Liver (tissue), 9 donors: ENCODE data around the gene PLXDC1. TPM values are rescaled to one million over a fixed set of nuclear protein-coding genes. Genes with fewer than 3 reads are reported as not detected.

Experiments
- DNase-seq: peaks from one replicate; pipeline ENCODE4 v3.0.0-alpha.2; 2017; ENCODE audit warnings: low spot score
- H3K27ac ChIP-seq, 2 donors: one replicate each; pipeline ENCODE4 v1.7.0; 2013; ENCODE audit warnings: inconsistent platforms in 2 of 2, low read length in 2 of 2, control low read depth in 1 of 2, low read depth in 1 of 2, mild to moderate bottlenecking in 1 of 2
- H3K27me3 ChIP-seq, 4 donors: one replicate each; pipeline versions ENCODE4 v1.6.1 to v1.7.0; 2013; ENCODE audit warnings: low read length in 3 of 4, inconsistent platforms in 1 of 4, mild to moderate bottlenecking in 1 of 4, moderate library complexity in 1 of 4; ENCODE audit not compliant: control insufficient read depth in 4 of 4, insufficient read depth in 4 of 4
- H3K36me3 ChIP-seq, 4 donors: one replicate each; pipeline versions ENCODE4 v1.6.1 to v1.7.0; 2013; ENCODE audit warnings: low read length in 3 of 4, mild to moderate bottlenecking in 3 of 4, low read depth in 1 of 4, moderate library complexity in 1 of 4; ENCODE audit not compliant: control insufficient read depth in 4 of 4, insufficient read depth in 3 of 4
- H3K4me1 ChIP-seq, 4 donors: one replicate each; pipeline versions ENCODE4 v1.6.1 to v1.7.0; 2013; ENCODE audit warnings: low read length in 3 of 4, mild to moderate bottlenecking in 3 of 4, moderate library complexity in 1 of 4; ENCODE audit not compliant: control insufficient read depth in 4 of 4, insufficient read depth in 4 of 4
- H3K4me3 ChIP-seq, 3 donors: one replicate each; pipeline versions ENCODE4 v1.6.1 to v1.7.0; 2013; ENCODE audit warnings: low read length in 3 of 3, control low read depth in 1 of 3, low read depth in 1 of 3, mild to moderate bottlenecking in 1 of 3
- H3K9ac ChIP-seq, 2 donors: one replicate each; pipeline ENCODE4 v1.7.0; 2013; ENCODE audit warnings: low read length in 2 of 2, mild to moderate bottlenecking in 2 of 2, moderate library complexity in 2 of 2, control low read depth in 1 of 2, low read depth in 1 of 2
- H3K9me3 ChIP-seq, 4 donors: one replicate each; pipeline versions ENCODE4 v1.6.1 to v1.7.0; 2013; ENCODE audit warnings: low read length in 3 of 4; ENCODE audit not compliant: control insufficient read depth in 4 of 4
- ATF3 ChIP-seq: IDR thresholded peaks from 2 replicates; pipeline ENCODE4 v1.6.1; 2016; ENCODE audit warnings: antibody characterized with exemption
- EGR1 ChIP-seq, 2 donors: IDR thresholded peaks; 2 replicates each; pipeline ENCODE4 v1.6.1; 2016 to 2018; ENCODE audit warnings: antibody characterized with exemption in 2 of 2, low read depth in 2 of 2
- FOXA1 ChIP-seq: IDR thresholded peaks from 2 replicates; pipeline ENCODE4 v1.6.1; 2016; ENCODE audit warnings: antibody characterized with exemption
- FOXA2 ChIP-seq: IDR thresholded peaks from 2 replicates; pipeline ENCODE4 v1.6.1; 2016; ENCODE audit warnings: antibody characterized with exemption
- GABPA ChIP-seq, 2 donors: IDR thresholded peaks in 1 of 2; conservative IDR thresholded peaks in 1 of 2; 2 replicates each; pipeline ENCODE4 v1.6.1; 2016; ENCODE audit warnings: antibody characterized with exemption in 2 of 2, mild to moderate bottlenecking in 1 of 2, moderate library complexity in 1 of 2
- HNF4A ChIP-seq, 2 donors: conservative IDR thresholded peaks; 2 replicates each; pipeline ENCODE4 v1.6.1; 2016; ENCODE audit warnings: antibody characterized with exemption in 2 of 2, mild to moderate bottlenecking in 2 of 2
- HNF4G ChIP-seq: IDR thresholded peaks from 2 replicates; pipeline ENCODE4 v1.6.1; 2016; ENCODE audit warnings: antibody characterized with exemption
- JUND ChIP-seq, 2 donors: IDR thresholded peaks; 2 replicates each; pipeline ENCODE4 v1.6.1; 2016; ENCODE audit warnings: antibody characterized with exemption in 2 of 2
- NR2F2 ChIP-seq: IDR thresholded peaks from 2 replicates; pipeline ENCODE4 v1.6.1; 2016; ENCODE audit warnings: antibody characterized with exemption
- RAD21 ChIP-seq, 2 donors: IDR thresholded peaks; 2 replicates each; pipeline ENCODE4 v1.6.1; 2016; ENCODE audit warnings: antibody characterized with exemption in 2 of 2, mild to moderate bottlenecking in 2 of 2
- RXRA ChIP-seq, 2 donors: IDR thresholded peaks; 2 replicates each; pipeline ENCODE4 v1.6.1; 2017 to 2018; ENCODE audit warnings: antibody characterized with exemption in 2 of 2, mild to moderate bottlenecking in 1 of 2
- SP1 ChIP-seq: IDR thresholded peaks from 2 replicates; pipeline ENCODE4 v1.6.1; 2018; ENCODE audit warnings: antibody characterized with exemption, mild to moderate bottlenecking
- YY1 ChIP-seq: IDR thresholded peaks from 2 replicates; pipeline ENCODE4 v1.6.1; 2016; ENCODE audit warnings: antibody characterized with exemption, mild to moderate bottlenecking
- WGBS: extraction: QIAGEN DNeasy Blood & Tissue Kit; methylation state at CpG from one replicate; pipeline ENCODE4 v1.1.7; 2013; 5-methylcytosine and 5-hydroxymethylcytosine counted together
- polyA plus RNA-seq, 2 donors: library from polyadenylated mRNA; stranded (reverse) in 1 of 2; unstranded in 1 of 2; fragments of 200-250 nt in 1 of 2; fragments of >200 nt in 1 of 2; fragmentation: Nextera tagmentation in 1 of 2; extraction: Ambion mirVana in 1 of 2; gene quantifications; one replicate each; pipeline versions ENCODE4 v1.2.1 to v1.2.3, GENCODE V29; 2013 to 2015
- total RNA-seq, 2 donors: library from RNA; depleted of rRNA; stranded (reverse); fragments of >200 nt; gene quantifications; one replicate each; pipeline ENCODE4 v1.2.3, GENCODE V29; 2014
- TF ChIP-seq, protein P1 (sequence below): IDR thresholded peaks from 2 replicates; pipeline ENCODE4 v1.6.1; 2016; ENCODE audit warnings: antibody characterized with exemption
- TF ChIP-seq, protein P2 (sequence below): IDR thresholded peaks from 2 replicates; pipeline ENCODE4 v1.6.1; 2016; ENCODE audit warnings: antibody characterized with exemption
- TF ChIP-seq, protein P3 (sequence below): fragments of 150-350 bp; IDR thresholded peaks from 2 replicates; pipeline ENCODE4 v1.5.1; 2017; ENCODE audit warnings: improper control_type of control experiment, low read depth, low read length; ENCODE audit not compliant: missing input control
- TF ChIP-seq, protein P4 (sequence below): IDR thresholded peaks from 2 replicates; pipeline ENCODE4 v1.6.1; 2016; ENCODE audit warnings: antibody characterized with exemption, mild to moderate bottlenecking
- donor health status: healthy.
- donor health status: healthy.
- donor health status: healthy.
- donor health status: healthy.
- donor health status: healthy.

Gene PLXDC1
- total and polyA plus RNA-seq, 4 donors, result 0.14 to 0.84 (median 0.30) TPM

GRCh38 chr17:39147221-39148185, 3.9 kb downstream of the PLXDC1 start:
- TF ChIP-seq, protein P1, sequence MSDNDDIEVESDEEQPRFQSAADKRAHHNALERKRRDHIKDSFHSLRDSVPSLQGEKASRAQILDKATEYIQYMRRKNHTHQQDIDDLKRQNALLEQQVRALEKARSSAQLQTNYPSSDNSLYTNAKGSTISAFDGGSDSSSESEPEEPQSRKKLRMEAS, result no peak
- TF ChIP-seq EGR1 (IDR thresholded peaks at IDR 0.05; ENCODE audit: low read depth in 2 of 2), result no peak
- TF ChIP-seq, protein P2, sequence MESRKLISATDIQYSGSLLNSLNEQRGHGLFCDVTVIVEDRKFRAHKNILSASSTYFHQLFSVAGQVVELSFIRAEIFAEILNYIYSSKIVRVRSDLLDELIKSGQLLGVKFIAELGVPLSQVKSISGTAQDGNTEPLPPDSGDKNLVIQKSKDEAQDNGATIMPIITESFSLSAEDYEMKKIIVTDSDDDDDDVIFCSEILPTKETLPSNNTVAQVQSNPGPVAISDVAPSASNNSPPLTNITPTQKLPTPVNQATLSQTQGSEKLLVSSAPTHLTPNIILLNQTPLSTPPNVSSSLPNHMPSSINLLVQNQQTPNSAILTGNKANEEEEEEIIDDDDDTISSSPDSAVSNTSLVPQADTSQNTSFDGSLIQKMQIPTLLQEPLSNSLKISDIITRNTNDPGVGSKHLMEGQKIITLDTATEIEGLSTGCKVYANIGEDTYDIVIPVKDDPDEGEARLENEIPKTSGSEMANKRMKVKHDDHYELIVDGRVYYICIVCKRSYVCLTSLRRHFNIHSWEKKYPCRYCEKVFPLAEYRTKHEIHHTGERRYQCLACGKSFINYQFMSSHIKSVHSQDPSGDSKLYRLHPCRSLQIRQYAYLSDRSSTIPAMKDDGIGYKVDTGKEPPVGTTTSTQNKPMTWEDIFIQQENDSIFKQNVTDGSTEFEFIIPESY, result no peak
- no peak for TF ChIP-seq HNF4A (conservative IDR thresholded peaks at IDR 0.05)
- no peak for TF ChIP-seq FOXA2
- TF ChIP-seq FOXA1, result no peak
- no peak for TF ChIP-seq RAD21 (IDR thresholded peaks at IDR 0.05)
- no peak for TF ChIP-seq RXRA (IDR thresholded peaks at IDR 0.05)
- no peak for TF ChIP-seq SP1
- no peak for TF ChIP-seq GABPA (IDR thresholded peaks at IDR 0.05 in 1 of 2, conservative IDR thresholded peaks at IDR 0.05 in 1 of 2)
- no peak for TF ChIP-seq NR2F2
- no peak for TF ChIP-seq ATF3
- TF ChIP-seq, protein P3, sequence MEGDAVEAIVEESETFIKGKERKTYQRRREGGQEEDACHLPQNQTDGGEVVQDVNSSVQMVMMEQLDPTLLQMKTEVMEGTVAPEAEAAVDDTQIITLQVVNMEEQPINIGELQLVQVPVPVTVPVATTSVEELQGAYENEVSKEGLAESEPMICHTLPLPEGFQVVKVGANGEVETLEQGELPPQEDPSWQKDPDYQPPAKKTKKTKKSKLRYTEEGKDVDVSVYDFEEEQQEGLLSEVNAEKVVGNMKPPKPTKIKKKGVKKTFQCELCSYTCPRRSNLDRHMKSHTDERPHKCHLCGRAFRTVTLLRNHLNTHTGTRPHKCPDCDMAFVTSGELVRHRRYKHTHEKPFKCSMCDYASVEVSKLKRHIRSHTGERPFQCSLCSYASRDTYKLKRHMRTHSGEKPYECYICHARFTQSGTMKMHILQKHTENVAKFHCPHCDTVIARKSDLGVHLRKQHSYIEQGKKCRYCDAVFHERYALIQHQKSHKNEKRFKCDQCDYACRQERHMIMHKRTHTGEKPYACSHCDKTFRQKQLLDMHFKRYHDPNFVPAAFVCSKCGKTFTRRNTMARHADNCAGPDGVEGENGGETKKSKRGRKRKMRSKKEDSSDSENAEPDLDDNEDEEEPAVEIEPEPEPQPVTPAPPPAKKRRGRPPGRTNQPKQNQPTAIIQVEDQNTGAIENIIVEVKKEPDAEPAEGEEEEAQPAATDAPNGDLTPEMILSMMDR, result no peak
- TF ChIP-seq HNF4G, result no peak
- no peak for TF ChIP-seq JUND (IDR thresholded peaks at IDR 0.05)
- TF ChIP-seq, protein P4, sequence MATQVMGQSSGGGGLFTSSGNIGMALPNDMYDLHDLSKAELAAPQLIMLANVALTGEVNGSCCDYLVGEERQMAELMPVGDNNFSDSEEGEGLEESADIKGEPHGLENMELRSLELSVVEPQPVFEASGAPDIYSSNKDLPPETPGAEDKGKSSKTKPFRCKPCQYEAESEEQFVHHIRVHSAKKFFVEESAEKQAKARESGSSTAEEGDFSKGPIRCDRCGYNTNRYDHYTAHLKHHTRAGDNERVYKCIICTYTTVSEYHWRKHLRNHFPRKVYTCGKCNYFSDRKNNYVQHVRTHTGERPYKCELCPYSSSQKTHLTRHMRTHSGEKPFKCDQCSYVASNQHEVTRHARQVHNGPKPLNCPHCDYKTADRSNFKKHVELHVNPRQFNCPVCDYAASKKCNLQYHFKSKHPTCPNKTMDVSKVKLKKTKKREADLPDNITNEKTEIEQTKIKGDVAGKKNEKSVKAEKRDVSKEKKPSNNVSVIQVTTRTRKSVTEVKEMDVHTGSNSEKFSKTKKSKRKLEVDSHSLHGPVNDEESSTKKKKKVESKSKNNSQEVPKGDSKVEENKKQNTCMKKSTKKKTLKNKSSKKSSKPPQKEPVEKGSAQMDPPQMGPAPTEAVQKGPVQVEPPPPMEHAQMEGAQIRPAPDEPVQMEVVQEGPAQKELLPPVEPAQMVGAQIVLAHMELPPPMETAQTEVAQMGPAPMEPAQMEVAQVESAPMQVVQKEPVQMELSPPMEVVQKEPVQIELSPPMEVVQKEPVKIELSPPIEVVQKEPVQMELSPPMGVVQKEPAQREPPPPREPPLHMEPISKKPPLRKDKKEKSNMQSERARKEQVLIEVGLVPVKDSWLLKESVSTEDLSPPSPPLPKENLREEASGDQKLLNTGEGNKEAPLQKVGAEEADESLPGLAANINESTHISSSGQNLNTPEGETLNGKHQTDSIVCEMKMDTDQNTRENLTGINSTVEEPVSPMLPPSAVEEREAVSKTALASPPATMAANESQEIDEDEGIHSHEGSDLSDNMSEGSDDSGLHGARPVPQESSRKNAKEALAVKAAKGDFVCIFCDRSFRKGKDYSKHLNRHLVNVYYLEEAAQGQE, result no peak
- TF ChIP-seq YY1, result no peak
- H3K4me3 ChIP-seq, result no peak overlapping the region
- H3K9me3 ChIP-seq, result no peaks in the 10 kb centered on the region
- no peaks in the 10 kb centered on the region for H3K36me3 ChIP-seq
- H3K27me3 ChIP-seq, result peaks cover 0 to 5% (median 3%) of the 10 kb centered on the region in 4 donors
- H3K27ac ChIP-seq, result no peak overlapping the region
- DNase-seq, result no peak
- peaks cover 2 to 8% (median 2%) of the 10 kb centered on the region in 4 donors for H3K4me1 ChIP-seq
- WGBS, result 57% methylated on average over 13 of the region's 13 CpGs
- H3K9ac ChIP-seq, result no peak overlapping the region
